Stomach smooth muscle (tissue), 2 donors: ENCODE data around the gene SEC22B.
"Not testable (repeated sequence)": the region's sequence is repeated elsewhere in the genome, so short reads cannot be mapped to it uniquely, and the experiment has no call there.

ENCODE experiments used
- H3K27ac ChIP-seq: one replicate; pipeline ENCODE4 v1.7.0; 2013; ENCODE audit warnings: mild to moderate bottlenecking, low read length, inconsistent platforms
- H3K27me3 ChIP-seq, 2 donors: one replicate each; pipeline ENCODE4 v1.7.0; 2013; ENCODE audit warnings: low read length in 2 of 2; ENCODE audit not compliant: insufficient read depth in 2 of 2, control insufficient read depth in 1 of 2
- H3K36me3 ChIP-seq, 2 donors: one replicate each; pipeline ENCODE4 v1.7.0; 2013; ENCODE audit warnings: low read length in 2 of 2; ENCODE audit not compliant: control insufficient read depth in 2 of 2, insufficient read depth in 2 of 2
- H3K4me1 ChIP-seq: one replicate; pipeline ENCODE4 v1.7.0; 2013; ENCODE audit warnings: low read length; ENCODE audit not compliant: control insufficient read depth, insufficient read depth
- H3K4me3 ChIP-seq, 2 donors: one replicate each; pipeline ENCODE4 v1.7.0; 2013; ENCODE audit warnings: low read length in 2 of 2
- H3K9ac ChIP-seq, 2 donors: one replicate each; pipeline ENCODE4 v1.7.0; 2013; ENCODE audit warnings: low read length in 2 of 2, mild to moderate bottlenecking in 1 of 2
- H3K9me3 ChIP-seq, 2 donors: one replicate each; pipeline ENCODE4 v1.7.0; 2013; ENCODE audit warnings: low read length in 2 of 2; ENCODE audit not compliant: control insufficient read depth in 2 of 2
- donor health status: healthy.
- donor health status: Pancreatic carcinoma.

The SEC22B gene

DNA sequence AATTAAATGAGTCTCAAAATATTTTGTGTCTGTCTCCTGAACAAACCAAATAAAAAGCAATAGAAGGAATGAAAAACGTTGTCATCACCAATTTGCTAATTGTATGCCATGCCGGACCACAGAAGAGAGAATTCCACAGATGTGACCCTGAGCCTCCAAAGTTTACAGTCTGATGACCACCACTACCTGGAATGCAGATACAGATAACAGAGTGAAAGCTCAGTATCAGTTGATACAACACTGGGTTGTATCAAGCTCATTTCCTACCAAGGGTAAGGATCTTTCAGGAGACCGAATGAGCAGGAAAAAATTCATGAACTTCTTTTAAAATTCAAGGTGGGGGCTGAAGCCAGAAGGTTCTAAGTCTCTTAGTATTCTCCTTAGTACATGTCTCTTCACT lies 64.5 kb downstream of the SEC22B start:
- not testable (repeated sequence) for H3K4me1 ChIP-seq, H3K9me3 ChIP-seq, H3K4me3 ChIP-seq, H3K9ac ChIP-seq, H3K27me3 ChIP-seq, H3K36me3 ChIP-seq, H3K27ac ChIP-seq

DNA sequence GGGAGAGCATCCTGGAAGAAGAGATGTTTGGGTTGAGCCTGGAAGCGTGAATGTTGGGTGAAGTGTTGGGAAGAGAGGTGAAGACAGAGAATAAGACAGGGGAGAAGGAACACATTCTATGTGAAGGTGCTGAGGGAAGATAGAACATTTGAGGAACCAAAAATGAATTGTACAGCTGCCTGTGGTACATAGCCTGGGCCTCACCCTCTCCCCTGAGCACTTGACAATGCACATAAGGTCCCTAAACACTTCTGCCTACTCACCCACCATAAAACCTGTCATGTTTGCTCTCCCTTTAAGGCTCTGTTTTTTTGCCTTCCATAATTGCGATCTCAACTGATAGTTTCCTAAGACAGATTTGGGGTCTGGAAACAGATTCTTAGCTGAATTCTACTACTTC lies 65.3 kb downstream of the SEC22B start:
- not testable (repeated sequence) for H3K4me3 ChIP-seq, H3K27ac ChIP-seq, H3K9ac ChIP-seq, H3K9me3 ChIP-seq, H3K4me1 ChIP-seq, H3K27me3 ChIP-seq, H3K36me3 ChIP-seq

GRCh38 chr1:120109656-120110055 lies 66.7 kb downstream of the SEC22B start:
- H3K9ac ChIP-seq, H3K36me3 ChIP-seq, H3K4me3 ChIP-seq, H3K9me3 ChIP-seq, H3K27ac ChIP-seq, H3K27me3 ChIP-seq, H3K4me1 ChIP-seq: not testable (repeated sequence)

DNA sequence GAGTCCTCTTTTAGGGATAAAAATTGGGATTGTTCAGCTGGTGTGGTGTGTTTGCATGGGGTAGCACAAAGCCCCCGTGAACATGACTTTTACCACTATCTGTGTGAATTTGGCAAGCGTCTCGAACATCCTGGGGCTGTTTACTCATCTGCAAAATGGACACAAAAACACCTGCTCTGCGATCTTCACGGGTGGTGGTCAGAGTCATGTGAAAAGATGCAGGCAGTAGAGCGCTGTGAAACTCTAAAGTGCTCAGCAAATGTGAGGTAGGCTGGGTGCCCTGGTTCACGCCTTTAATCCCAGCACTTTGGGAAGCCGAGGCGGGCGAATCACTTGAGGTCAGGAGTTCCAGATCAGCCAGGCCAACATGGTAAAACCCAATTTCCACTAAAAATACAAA lies 67.1 kb downstream of the SEC22B start:
- not testable (repeated sequence) for H3K9me3 ChIP-seq, H3K27me3 ChIP-seq, H3K36me3 ChIP-seq, H3K4me1 ChIP-seq, H3K9ac ChIP-seq, H3K4me3 ChIP-seq, H3K27ac ChIP-seq

GRCh38 chr1:120105288-120105687 lies 71.0 kb downstream of the SEC22B start:
- H3K27ac ChIP-seq, H3K4me1 ChIP-seq, H3K27me3 ChIP-seq, H3K36me3 ChIP-seq, H3K9me3 ChIP-seq, H3K4me3 ChIP-seq, H3K9ac ChIP-seq: not testable (repeated sequence)

DNA sequence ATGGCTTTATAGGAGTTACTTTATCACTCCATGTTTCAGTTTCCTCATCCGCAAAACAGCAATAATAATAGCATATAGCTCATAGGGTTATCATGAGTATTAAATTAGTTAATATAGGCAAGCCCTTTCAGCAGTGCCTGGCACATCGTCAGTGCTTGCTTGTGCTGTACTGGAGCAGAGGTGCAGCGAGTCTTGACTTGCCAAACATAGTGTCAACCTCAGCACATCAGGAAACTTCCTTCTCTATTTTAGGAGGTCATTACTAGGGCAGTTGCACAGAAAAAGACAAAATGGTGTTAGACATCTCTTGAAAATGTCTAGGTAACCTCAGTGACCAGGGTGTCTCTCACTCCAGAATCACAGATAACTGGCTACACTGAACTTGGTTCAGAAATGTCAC lies 72.6 kb downstream of the SEC22B start:
- not testable (repeated sequence) for H3K27ac ChIP-seq, H3K9ac ChIP-seq, H3K4me1 ChIP-seq, H3K27me3 ChIP-seq, H3K4me3 ChIP-seq, H3K36me3 ChIP-seq, H3K9me3 ChIP-seq

GRCh38 chr1:120101593-120101992 lies 74.7 kb downstream of the SEC22B start:
- not testable (repeated sequence) for H3K27me3 ChIP-seq, H3K4me3 ChIP-seq, H3K4me1 ChIP-seq, H3K9me3 ChIP-seq, H3K36me3 ChIP-seq, H3K27ac ChIP-seq, H3K9ac ChIP-seq
